ENCODE results near the gene SLC4A9.

Gene SLC4A9

GRCh38 chr5:140360101-140360500, at the start of gene SLC4A9:
TSS of gene SLC4A9 (plus strand) at chr5:140360194. CDS start at chr5:140360237, 43 bp downstream.
- no peak for DNase-seq (ENCODE audit: low read depth in 2 of 2)

GRCh38 chr5:140310434-140310833, 49.6 kb upstream of the SLC4A9 start:
- no peak for DNase-seq (ENCODE audit: low read depth in 2 of 2)

GRCh38 chr5:140311011-140311467, 49.0 kb upstream of the SLC4A9 start:
- no peak for DNase-seq (ENCODE audit: low read depth in 2 of 2)

GRCh38 chr5:140312067-140312790, 47.8 kb upstream of the SLC4A9 start:
- DNase-seq (ENCODE audit: low read depth in 2 of 2), result no peak

GRCh38 chr5:140312791-140313189, 47.2 kb upstream of the SLC4A9 start:
- DNase-seq (ENCODE audit: low read depth in 2 of 2), result no peak

- DNase-seq (ENCODE audit: low read depth in 2 of 2), result no peak
Observed at GRCh38 chr5:140317859-140318258, 42.1 kb upstream of the SLC4A9 start.

- DNase-seq (ENCODE audit: low read depth in 2 of 2), result no peak
Observed at GRCh38 chr5:140318792-140319191, 41.2 kb upstream of the SLC4A9 start.

- no peak for DNase-seq (ENCODE audit: low read depth in 2 of 2)
Observed at GRCh38 chr5:140319833-140320232, 40.2 kb upstream of the SLC4A9 start.

GRCh38 chr5:140321796-140322195, 38.2 kb upstream of the SLC4A9 start:
- DNase-seq (ENCODE audit: low read depth in 2 of 2), result no peak

- DNase-seq (ENCODE audit: low read depth in 2 of 2), result no peak
Observed at GRCh38 chr5:140322751-140323731, 37.0 kb upstream of the SLC4A9 start.

- DNase-seq (ENCODE audit: low read depth in 2 of 2), result no peak
Observed at GRCh38 chr5:140324041-140324600, 35.9 kb upstream of the SLC4A9 start.

GRCh38 chr5:140324617-140325241, 35.3 kb upstream of the SLC4A9 start:
- DNase-seq (ENCODE audit: low read depth in 2 of 2), result no peak

GRCh38 chr5:140325486-140325885, 34.5 kb upstream of the SLC4A9 start:
- no peak for DNase-seq (ENCODE audit: low read depth in 2 of 2)

- no peak for DNase-seq (ENCODE audit: low read depth in 2 of 2)
Observed at GRCh38 chr5:140327589-140327988, 32.4 kb upstream of the SLC4A9 start.

GRCh38 chr5:140328036-140328764, 31.8 kb upstream of the SLC4A9 start:
- DNase-seq (ENCODE audit: low read depth in 2 of 2), result no peak

- no peak for DNase-seq (ENCODE audit: low read depth in 2 of 2)
Observed at GRCh38 chr5:140329739-140330481, 30.1 kb upstream of the SLC4A9 start.

- no peak for DNase-seq (ENCODE audit: low read depth in 2 of 2)
Observed at GRCh38 chr5:140331638-140332037, 28.4 kb upstream of the SLC4A9 start.

- no peak for DNase-seq (ENCODE audit: low read depth in 2 of 2)
Observed at GRCh38 chr5:140336388-140336787, 23.6 kb upstream of the SLC4A9 start.

- no peak for DNase-seq (ENCODE audit: low read depth in 2 of 2)
Observed at GRCh38 chr5:140337880-140338279, 22.1 kb upstream of the SLC4A9 start.

- no peak for DNase-seq (ENCODE audit: low read depth in 2 of 2)
Observed at GRCh38 chr5:140338336-140338735, 21.7 kb upstream of the SLC4A9 start.

All from stimulated activated CD4-positive, alpha-beta T cell treated with anti-CD3 and anti-CD28 coated beads, Interleukin-1b, Interleukin-23, amount 100 ng/mL, for 4 hours (primary cell).